HepG2 (cell line): Measurements from ENCODE around the gene CYP4F22. TPM values are rescaled to one million over a fixed set of nuclear protein-coding genes. Genes with fewer than 3 reads are reported as not detected.

Source experiments
- ATAC-seq: fragments of 200-7000 bp; cut with Tn5 transposase; 3 replicates; pipeline ENCODE4 v1.9.1; 2020; ENCODE audit warnings: mild to moderate bottlenecking, moderate library complexity
- BruUV-seq: library from RNA; stranded (reverse); fragments of 400-500 nt; replicated peaks from 2 replicates; lab custom pipeline; 2021; lab: Mats Ljungman, UMichigan
- CTCF ChIA-PET: fragments of 300-600 bp; formaldehyde crosslinking; extraction: SDS; loops from one replicate; lab custom pipeline; 2021; ENCODE audit warnings: low total read pairs, inconsistent platforms, low intra/inter-chr PET ratio; lab: Yijun Ruan, JAX
- POLR2A ChIA-PET: fragments of 350-600 bp; sonication (Branson Sonifier 250); formaldehyde crosslinking; loops from one replicate; lab custom pipeline; 2020; ENCODE audit warnings: antibody characterized with exemption, inconsistent platforms; lab: Yijun Ruan, JAX
- DNase-seq: peaks from one replicate; pipeline ENCODE4 v3.0.0-alpha.2; 2015; ENCODE audit warnings: low spot score
- FAIRE-seq: peaks from 3 replicates; lab custom pipeline; 2011; peaks lifted over from hg19 to GRCh38; lab: Jason Lieb, UNC
- H2AFZ ChIP-seq: one replicate; pipeline ENCODE4 v1.6.1; 2011; ENCODE audit warnings: low read length, inconsistent platforms
- H3K27ac ChIP-seq: fragments of 300-600 bp; 3 replicates; pipeline ENCODE4 v1.8.0; 2011; ENCODE audit warnings: mixed run types, mild to moderate bottlenecking, mixed read lengths, low read length, inconsistent platforms; ENCODE audit not compliant: insufficient read depth; ENCODE audit errors: extremely low read length
- H3K27me3 ChIP-seq, 2 experiments: fragments of 200-600 bp in 1 of 2; 2 replicates in 1 of 2; 3 replicates in 1 of 2; pipeline versions ENCODE4 v1.6.0 to v1.8.0; 2011; ENCODE audit warnings: low read length in 2 of 2, mild to moderate bottlenecking in 2 of 2, moderate library complexity in 2 of 2, inconsistent platforms in 1 of 2; ENCODE audit not compliant: insufficient read depth in 2 of 2, control insufficient read depth in 1 of 2
- H3K36me3 ChIP-seq, 2 experiments: fragments of 200-600 bp in 1 of 2; replicated peaks in 1 of 2; 2 replicates in 1 of 2; 3 replicates in 1 of 2; pipeline versions ENCODE4 v1.5.1 to v1.8.0; 2011; ENCODE audit warnings: low read length in 2 of 2, inconsistent platforms in 1 of 2; ENCODE audit not compliant: insufficient read depth in 2 of 2, control insufficient read depth in 1 of 2
- H3K4me1 ChIP-seq: 2 replicates; pipeline ENCODE4 v1.5.1; 2012; ENCODE audit warnings: low read length, inconsistent platforms; ENCODE audit not compliant: insufficient read depth
- H3K4me2 ChIP-seq: 2 replicates; pipeline ENCODE4 v1.6.0; 2011; ENCODE audit warnings: low read depth, low read length, inconsistent platforms
- H3K4me3 ChIP-seq, 3 experiments: fragments of 200-600 bp in 1 of 3; sonication (generic), shearing (Covaris generic) in 1 of 3; replicated peaks in 1 of 3; 2 replicates each; pipeline ENCODE4 v1.5.1; 2011 to 2016; ENCODE audit warnings: low read length in 3 of 3, inconsistent platforms in 2 of 3, low read depth in 2 of 3, mild to moderate bottlenecking in 2 of 3, control low read depth in 1 of 3, mixed read lengths in 1 of 3; ENCODE audit not compliant: insufficient read depth in 1 of 3
- H3K79me2 ChIP-seq: one replicate; pipeline ENCODE4 v1.6.1; 2011; ENCODE audit warnings: low read length, inconsistent platforms; ENCODE audit not compliant: insufficient read depth
- H3K9ac ChIP-seq: 2 replicates; pipeline ENCODE4 v1.6.0; 2011; ENCODE audit warnings: mild to moderate bottlenecking, low read depth, low read length, inconsistent platforms; ENCODE audit not compliant: insufficient read depth
- H3K9me3 ChIP-seq: 2 replicates; pipeline ENCODE4 v1.5.1; 2012; ENCODE audit warnings: mild to moderate bottlenecking, low read length
- H4K20me1 ChIP-seq: 2 replicates; pipeline ENCODE4 v1.6.0; 2011; ENCODE audit warnings: inconsistent platforms, mild to moderate bottlenecking, low read length, moderate library complexity; ENCODE audit not compliant: insufficient read depth
- DRAP1 ChIP-seq: IDR thresholded peaks from 2 replicates; pipeline ENCODE4 v1.6.1; 2016; ENCODE audit warnings: missing genetic modification reagents, missing compliant biosample characterization
- NCOR1 ChIP-seq: fragments of 200-600 bp; sonication (generic); IDR thresholded peaks from 2 replicates; pipeline ENCODE4 v1.7.0; 2017; ENCODE audit warnings: antibody characterized with exemption, low read length, borderline replicate concordance
- RFX3 ChIP-seq: IDR thresholded peaks from 2 replicates; pipeline ENCODE4 v1.6.1; 2016; ENCODE audit warnings: missing biosample characterization, missing genetic modification reagents
- STAT5B ChIP-seq: sonication (generic); formaldehyde crosslinking; IDR thresholded peaks from 2 replicates; pipeline ENCODE4 v1.4.0; 2020; ENCODE audit warnings: missing genetic modification reagents
- ZMYM4 ChIP-seq: sonication (generic); formaldehyde crosslinking; IDR thresholded peaks from 2 replicates; pipeline ENCODE4 v1.8.1; 2023; ENCODE audit warnings: mild to moderate bottlenecking, missing genetic modification reagents
- ZNF101 ChIP-seq: sonication (generic); formaldehyde crosslinking; IDR thresholded peaks from 2 replicates; pipeline ENCODE4 v1.4.0; 2020; ENCODE audit warnings: mild to moderate bottlenecking, low read depth, missing genetic modification reagents, borderline replicate concordance
- ZNF230 ChIP-seq: sonication (generic); formaldehyde crosslinking; IDR thresholded peaks from 2 replicates; pipeline ENCODE4 v1.4.0; 2020; ENCODE audit warnings: mild to moderate bottlenecking, missing genetic modification reagents
- ZNF407 ChIP-seq: sonication (generic); formaldehyde crosslinking; IDR thresholded peaks from one replicate; pipeline ENCODE4 v1.5.1; 2020; ENCODE audit warnings: mild to moderate bottlenecking, missing genetic modification reagents; ENCODE audit errors: not compliant biosample characterization
- ZNF513 ChIP-seq: sonication (generic); formaldehyde crosslinking; conservative IDR thresholded peaks from 2 replicates; pipeline ENCODE4 v1.5.0; 2020; ENCODE audit warnings: missing genetic modification reagents
- ZNF567 ChIP-seq: sonication (generic); formaldehyde crosslinking; IDR thresholded peaks from 2 replicates; pipeline ENCODE4 v1.8.1; 2023; ENCODE audit warnings: mild to moderate bottlenecking, missing genetic modification reagents, borderline replicate concordance
- ZSCAN20 ChIP-seq: sonication (generic); formaldehyde crosslinking; IDR thresholded peaks from 2 replicates; pipeline ENCODE4 v1.4.0; 2020; ENCODE audit warnings: missing genetic modification reagents, mild to moderate bottlenecking, borderline replicate concordance
- WGBS: methylation state at CpG from one replicate; pipeline ENCODE4 v1.1.6; 2017; ENCODE audit warnings: low lambda C conversion rate; 5-methylcytosine and 5-hydroxymethylcytosine counted together
- in situ Hi-C: cut with HindIII; loops from 2 replicates; pipeline ENCODE4 v1.10.0; 2017; ENCODE audit warnings: low pct_unique_long_range_greater_than_20kb; ENCODE audit not compliant: extremely low pct_ligation_motif_present
- intact Hi-C: fragments of 100-400 bp; cut with micrococcal nuclease; formaldehyde crosslinking; loops from one replicate; pipeline ENCODE4 v1.10.0; 2022; ENCODE audit not compliant: unreplicated experiment
- polyA plus RNA-seq, 8 experiments: library from polyadenylated mRNA; depleted of rRNA in 3 of 8; stranded (reverse) in 7 of 8; unstranded in 1 of 8; fragments of >200 nt; fragmentation: Illumina TruSeq in 4 of 8; extraction: Trizol in 4 of 8; gene quantifications; 2 replicates each; pipeline versions ENCODE4 v1.2.1 to v1.2.3, GENCODE V29; 2011 to 2016; ENCODE audit warnings: low read depth in 4 of 8, missing spikeins in 1 of 8, mixed read lengths in 1 of 8; ENCODE audit not compliant: insufficient read depth in 1 of 8
- total RNA-seq, 5 experiments: library from RNA; depleted of rRNA; stranded (reverse); fragments of >200 nt; fragmentation: Illumina TruSeq; extraction: Trizol; gene quantifications; 2 replicates each; pipeline ENCODE4 v1.2.3, GENCODE V29; 2016; ENCODE audit warnings: low read depth in 1 of 5

Gene CYP4F22
- total and polyA plus RNA-seq, 2 of the 13 experiments (the other 11 are each of a cell fraction or from before 2014, with no cell fraction given): 0.05 TPM; not detected in 1

GRCh38 chr19:15498910-15499309 is 9.4 kb upstream of the CYP4F22 start:
- BruUV-seq: no TSS peak
- H3K4me2 ChIP-seq: no peak overlapping the region

More at GRCh38 chr19:15498910-15499309, 9.4 kb upstream of the CYP4F22 start:
- Histone ChIP-seq H3K36me3 (no peaks in the 10 kb centered on the region), H3K9ac (no peak overlapping the region), H3K9me3 (no peaks in the 10 kb centered on the region), H3K27ac (no peak overlapping the region), H2AFZ (no peak overlapping the region), H3K4me1 (peaks cover 7% of the 10 kb centered on the region), H4K20me1 (no peaks in the 10 kb centered on the region), H3K4me3 (no peak overlapping the region), H3K27me3 (peaks cover 0 to 7% of the 10 kb centered on the region in 2 experiments; a peak in 1 of 5 replicates), H3K79me2 (no peaks in the 10 kb centered on the region)
- ATAC-seq (no peak), FAIRE-seq (no peak), DNase-seq (no peak)
- intact Hi-C loops: no loop called here
- 28% methylated on average over 6 of the region's 6 CpGs for WGBS
- in situ Hi-C loops: no loop called here
- POLR2A ChIA-PET: no interaction called here
- TF ChIP-seq ZNF407 (no peak), RFX3 (CRISPR knock-in tag) (no peak), ZSCAN20 (CRISPR knock-in tag) (no peak), ZNF513 (no peak), ZNF567 (CRISPR knock-in tag) (no peak), DRAP1 (CRISPR knock-in tag) (no peak), STAT5B (CRISPR knock-in tag) (no peak), ZNF101 (CRISPR knock-in tag) (no peak), ZMYM4 (CRISPR knock-in tag) (no peak), ZNF230 (CRISPR knock-in tag) (no peak), NCOR1 (no peak)
- CTCF ChIA-PET: no interaction called here
